ENCODE data around the gene CAP2.

GRCh38 chr6:17389274-17389847 lies 4.0 kb upstream of the CAP2 start:
- TF ChIP-seq CTCF (IDR thresholded peaks at IDR 0.05; ENCODE audit: borderline replicate concordance, extremely low read depth, low read length, poor library complexity, severe bottlenecking) (no peak), EZH2 (IDR thresholded peaks at IDR 0.05; ENCODE audit: borderline replicate concordance, low read depth, low read length, severe bottlenecking) (no peak)
